ENCODE measurements around the gene GRID1. TPM values are rescaled to one million over a fixed set of nuclear protein-coding genes. Genes with fewer than 3 reads are reported as not detected.

The GRID1 gene
- total RNA-seq, 1 donor from 2014 or later = 7.1 TPM

- Histone ChIP-seq H3K27me3 (no peaks in the 10 kb centered on the region), H3K9me3 (no peaks in the 10 kb centered on the region), H3K4me1 (no peaks in the 10 kb centered on the region), H3K36me3 (no peaks in the 10 kb centered on the region), H3K27ac (no peak overlapping the region), H3K4me3 (no peak overlapping the region)
- intact Hi-C loops (cut with DNase I) = no loop called here
- TF ChIP-seq POLR2A (IDR thresholded peaks at IDR 0.05) (no peak), CTCF (IDR thresholded peaks at IDR 0.05) (no peak), POLR2AphosphoS5 (IDR thresholded peaks at IDR 0.05; ENCODE audit: insufficient read depth in 1 of 2, low read depth in 1 of 2) (no peak)
- DNase-seq (ENCODE audit: extremely low spot score in 2 of 2) = no peak
These were observed 602.5 kb downstream of the GRID1 start for GRCh38 chr10:85764108-85764507.

GRCh38 chr10:85761906-85762445 lies 604.6 kb downstream of the GRID1 start:
- Histone ChIP-seq H3K4me3 (no peak overlapping the region), H3K9me3 (no peaks in the 10 kb centered on the region), H3K27ac (no peak overlapping the region), H3K4me1 (no peaks in the 10 kb centered on the region), H3K36me3 (no peaks in the 10 kb centered on the region), H3K27me3 (no peaks in the 10 kb centered on the region)
- DNase-seq (ENCODE audit: extremely low spot score in 2 of 2) = no peak
- TF ChIP-seq POLR2AphosphoS5 (IDR thresholded peaks at IDR 0.05; ENCODE audit: insufficient read depth in 1 of 2, low read depth in 1 of 2) (no peak), POLR2A (IDR thresholded peaks at IDR 0.05) (no peak), CTCF (IDR thresholded peaks at IDR 0.05) (no peak)
- intact Hi-C loops (cut with DNase I) = no loop called here

GRCh38 chr10:85741626-85742300 lies 624.8 kb downstream of the GRID1 start:
- H3K36me3 ChIP-seq = no peaks in the 10 kb centered on the region
- no peak overlapping the region for H3K4me3 ChIP-seq
- DNase-seq (ENCODE audit: extremely low spot score in 2 of 2) = no peak
- no peaks in the 10 kb centered on the region for H3K9me3 ChIP-seq
- H3K4me1 ChIP-seq = no peaks in the 10 kb centered on the region
- H3K27ac ChIP-seq = no peak overlapping the region
- H3K27me3 ChIP-seq = no peaks in the 10 kb centered on the region
- TF ChIP-seq POLR2A (IDR thresholded peaks at IDR 0.05) (no peak), CTCF (IDR thresholded peaks at IDR 0.05) (no peak), POLR2AphosphoS5 (IDR thresholded peaks at IDR 0.05; ENCODE audit: insufficient read depth in 1 of 2, low read depth in 1 of 2) (no peak)
- intact Hi-C loops (cut with DNase I) = no loop called here

GRCh38 chr10:85735997-85736396 lies 630.6 kb downstream of the GRID1 start:
- no peaks in the 10 kb centered on the region for H3K4me1 ChIP-seq
- no peak overlapping the region for H3K27ac ChIP-seq
- H3K9me3 ChIP-seq = no peaks in the 10 kb centered on the region
- no peak for TF ChIP-seq POLR2AphosphoS5 (IDR thresholded peaks at IDR 0.05; ENCODE audit: insufficient read depth in 1 of 2, low read depth in 1 of 2)
- no peak for TF ChIP-seq CTCF (IDR thresholded peaks at IDR 0.05)
- no peak for TF ChIP-seq POLR2A (IDR thresholded peaks at IDR 0.05)
- H3K4me3 ChIP-seq = no peak overlapping the region
- H3K27me3 ChIP-seq = no peaks in the 10 kb centered on the region
- H3K36me3 ChIP-seq = no peaks in the 10 kb centered on the region
- intact Hi-C loops (cut with DNase I) = no loop called here
- no peak for DNase-seq (ENCODE audit: extremely low spot score in 2 of 2)

GRCh38 chr10:85734791-85735190 lies 631.8 kb downstream of the GRID1 start:
- intact Hi-C loops (cut with DNase I) = no loop called here
- Histone ChIP-seq H3K27ac (no peak overlapping the region), H3K4me1 (no peaks in the 10 kb centered on the region), H3K27me3 (no peaks in the 10 kb centered on the region), H3K36me3 (no peaks in the 10 kb centered on the region), H3K4me3 (no peak overlapping the region), H3K9me3 (no peaks in the 10 kb centered on the region)
- no peak for TF ChIP-seq POLR2A (IDR thresholded peaks at IDR 0.05)
- TF ChIP-seq POLR2AphosphoS5 (IDR thresholded peaks at IDR 0.05; ENCODE audit: insufficient read depth in 1 of 2, low read depth in 1 of 2) = no peak
- TF ChIP-seq CTCF (IDR thresholded peaks at IDR 0.05) = no peak
- DNase-seq (ENCODE audit: extremely low spot score in 2 of 2) = no peak
